GM15510 (cell line): Measurements from ENCODE around the gene NKX3-2.

ENCODE experiments used
- POLR2A ChIP-seq: IDR thresholded peaks from 3 replicates; pipeline ENCODE4 v1.6.1; 2011; ENCODE audit warnings: borderline replicate concordance; ENCODE audit not compliant: insufficient read length; ENCODE audit errors: extremely low read depth

Gene NKX3-2

DNA sequence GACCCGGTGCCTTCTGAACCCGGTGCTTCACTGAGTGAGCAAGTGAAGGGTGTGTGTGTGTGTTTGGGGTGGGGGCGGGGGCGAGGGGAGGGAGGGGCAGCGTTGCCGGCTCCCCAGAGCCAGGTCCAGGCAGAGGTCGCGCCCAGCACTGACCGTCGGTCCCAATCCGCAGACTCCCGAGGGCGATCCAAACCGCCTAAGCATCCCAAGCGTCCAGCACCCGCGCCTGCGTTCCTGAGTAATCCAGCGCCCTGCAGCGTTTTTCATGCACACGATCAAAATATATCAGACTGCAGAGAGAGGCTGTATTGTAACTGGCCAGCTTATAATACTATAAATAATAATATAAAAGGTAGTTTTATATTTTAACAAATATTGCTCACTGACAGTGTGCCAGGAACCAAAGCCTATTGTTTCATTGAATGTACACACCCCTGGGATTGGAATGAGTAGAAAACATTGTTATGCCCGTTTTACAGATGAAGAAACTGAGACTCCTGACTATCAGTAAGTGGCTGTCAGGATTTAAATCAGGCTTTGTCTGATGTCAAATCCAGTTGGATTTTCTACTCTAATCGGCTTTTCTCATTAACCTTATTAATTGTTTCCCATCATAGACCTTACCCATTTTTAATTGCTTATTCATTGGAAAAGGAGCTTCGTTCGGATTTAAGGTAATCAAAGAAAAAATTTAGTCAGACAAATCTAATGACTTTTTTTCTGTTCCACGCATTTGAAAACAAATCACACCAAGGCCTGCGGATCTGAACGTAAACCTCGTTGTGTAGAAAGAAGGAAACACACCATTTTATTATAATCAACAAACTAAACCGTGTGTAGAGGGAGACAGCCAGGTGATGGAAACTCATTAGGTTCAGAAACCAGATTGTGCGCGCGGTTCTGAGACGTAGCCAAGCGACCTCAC lies 4.0 kb upstream of the NKX3-2 start:
- no peak for TF ChIP-seq POLR2A

DNA sequence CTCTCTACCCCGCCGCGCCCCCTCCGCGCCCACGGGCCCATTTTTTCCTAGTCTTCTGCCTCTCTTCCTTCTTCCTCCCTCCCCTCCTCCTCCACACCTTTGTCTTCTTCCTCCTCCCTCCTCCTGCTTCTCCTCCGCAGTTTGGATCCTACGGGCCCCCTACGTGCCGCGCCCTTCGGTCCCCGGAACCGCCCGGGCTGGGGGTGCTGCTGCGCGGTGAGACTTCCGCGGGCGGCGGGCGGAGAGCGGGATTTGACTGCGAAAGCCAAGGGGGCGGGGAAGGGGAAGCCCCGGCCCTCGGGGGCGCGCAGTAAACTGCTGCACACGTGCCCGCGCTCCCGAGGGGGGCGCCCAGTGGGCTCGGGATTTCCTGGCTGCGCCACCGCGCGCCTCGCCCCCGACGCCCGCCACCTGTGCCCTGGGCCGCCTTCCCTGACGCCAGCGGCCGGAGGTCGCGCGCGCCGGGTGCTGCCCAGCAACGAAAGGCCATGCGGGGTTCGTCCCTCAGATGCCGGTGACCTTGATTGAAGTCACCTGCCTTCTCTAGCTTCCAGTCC lies 3.3 kb upstream of the NKX3-2 start:
- no peak for TF ChIP-seq POLR2A

- TF ChIP-seq POLR2A: no peak
Measured at GRCh38 chr4:13546941-13547484, 2.7 kb upstream of the NKX3-2 start.

GRCh38 chr4:13546142-13546940 lies 2.0 kb upstream of the NKX3-2 start:
- no peak for TF ChIP-seq POLR2A

DNA sequence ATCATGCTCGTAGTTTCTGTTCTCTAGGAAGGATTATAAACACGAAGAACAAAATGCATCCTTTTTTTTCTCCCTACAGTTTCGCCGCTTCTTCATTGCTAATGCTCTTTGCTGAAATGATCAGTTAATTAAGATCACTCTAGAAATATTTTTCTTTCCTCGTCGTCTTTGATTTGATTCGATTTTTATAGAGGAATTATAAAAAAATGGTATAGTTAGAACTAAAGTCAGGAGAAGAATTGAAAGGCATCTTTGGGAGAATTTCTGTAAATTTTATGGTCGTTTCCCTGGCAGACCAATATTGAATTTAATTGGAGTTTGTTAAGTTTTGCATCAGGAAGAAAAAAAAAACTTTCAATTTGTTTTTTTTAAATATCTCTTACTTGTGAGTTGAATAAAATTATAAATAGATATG lies 1.1 kb upstream of the NKX3-2 start:
- no peak for TF ChIP-seq POLR2A

- TF ChIP-seq POLR2A: no peak
Measured at GRCh38 chr4:13544606-13545393, 492 bp upstream of the NKX3-2 start.

DNA sequence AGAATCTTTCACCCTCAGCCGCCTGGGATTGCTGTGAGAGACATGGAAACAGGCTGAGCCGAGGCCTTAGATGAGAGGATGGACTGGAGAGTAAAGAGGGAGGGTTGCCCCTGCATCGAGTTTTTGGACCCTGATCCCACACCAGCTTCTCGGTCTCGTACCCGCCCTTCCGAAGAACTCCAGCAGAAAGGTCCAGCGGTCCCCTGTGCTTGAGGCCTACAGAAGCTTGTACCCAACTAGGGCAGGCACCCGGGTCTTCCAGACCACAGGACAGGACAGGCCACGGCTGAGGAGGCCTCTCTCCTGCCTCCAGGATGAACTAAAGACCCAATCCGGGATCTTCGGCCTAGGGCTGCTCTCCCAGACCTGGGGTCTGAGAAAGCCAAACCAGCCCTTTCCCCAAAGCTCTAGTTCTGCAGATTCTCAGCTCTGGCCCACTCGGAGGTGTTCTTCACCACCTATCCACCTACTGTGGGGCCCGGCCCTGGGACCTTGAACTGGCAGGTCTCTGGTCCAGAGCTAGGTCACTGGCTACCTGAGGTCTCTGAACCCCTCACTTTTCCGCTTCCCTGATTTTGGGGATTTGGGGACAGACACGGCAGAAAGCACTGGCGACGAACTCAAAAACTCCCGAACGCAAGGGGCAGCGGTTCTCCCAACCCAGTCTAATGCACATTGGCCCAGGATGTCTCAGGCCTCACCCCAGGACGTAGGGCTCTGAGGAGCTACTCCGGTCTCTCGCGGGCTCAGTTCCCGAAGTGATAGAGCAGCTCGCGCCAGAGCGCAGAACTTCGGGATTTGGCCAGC lies 1.1 kb downstream of the NKX3-2 start:
- TF ChIP-seq POLR2A: no peak

GRCh38 chr4:13542577-13543031 lies 1.7 kb downstream of the NKX3-2 start:
- TF ChIP-seq POLR2A: no peak

DNA sequence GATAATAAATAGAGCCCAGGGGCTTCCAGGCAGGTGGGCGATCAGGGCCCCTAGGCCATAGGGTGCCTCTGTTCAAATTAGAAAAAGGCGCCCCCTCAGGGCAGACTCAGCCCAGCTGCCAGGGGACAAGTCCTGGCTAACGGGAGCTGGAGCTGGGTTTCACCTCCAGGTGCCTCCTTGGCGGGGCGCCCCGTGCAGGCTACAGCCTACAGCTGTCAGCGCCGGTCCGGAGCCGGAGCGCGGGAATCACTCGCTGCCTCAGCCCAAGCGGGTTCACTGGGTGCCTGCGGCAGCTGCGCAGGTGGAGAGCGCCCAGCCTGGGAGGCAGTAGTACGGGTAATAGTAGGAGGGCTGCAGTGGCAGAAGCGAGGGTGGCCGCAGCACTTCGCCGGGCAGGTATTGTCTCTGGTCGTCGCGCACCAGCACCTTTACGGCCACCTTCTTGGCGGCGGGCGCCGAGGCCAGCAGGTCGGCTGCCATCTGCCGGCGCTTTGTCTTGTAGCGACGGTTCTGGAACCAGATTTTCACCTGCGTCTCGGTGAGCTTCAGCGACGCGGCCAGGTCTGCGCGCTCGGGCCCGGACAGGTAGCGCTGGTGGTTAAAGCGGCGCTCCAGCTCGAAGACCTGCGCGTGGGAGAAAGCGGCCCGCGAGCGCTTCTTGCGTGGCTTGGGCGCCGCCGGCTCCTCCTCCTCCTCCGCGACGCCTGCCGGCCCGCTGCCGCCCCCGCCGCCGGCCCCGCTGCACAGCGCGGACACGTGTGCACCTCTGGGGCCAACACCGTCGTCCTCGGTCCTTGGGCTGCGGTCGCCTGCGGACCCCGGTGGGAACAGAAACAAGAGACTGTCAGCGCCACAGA lies 2.4 kb downstream of the NKX3-2 start:
- no peak for TF ChIP-seq POLR2A

- TF ChIP-seq POLR2A: no peak
Measured at GRCh38 chr4:13541176-13541604, 3.1 kb downstream of the NKX3-2 start.

GRCh38 chr4:13540446-13541175 lies 3.7 kb downstream of the NKX3-2 start:
- TF ChIP-seq POLR2A: no peak
